Small intestine (tissue), 7 donors: ENCODE results near the gene SELENOF. TPM values are rescaled to one million over a fixed set of nuclear protein-coding genes. Genes with fewer than 3 reads are reported as not detected.

ENCODE experiments used
- DNase-seq, 2 donors: peaks; one replicate each; pipeline versions ENCODE4 v3.0.0 to v3.0.0-alpha.2; 2013
- FAIRE-seq: peaks from 2 replicates; lab custom pipeline; 2012; peaks lifted over from hg19 to GRCh38; lab: Jason Lieb, UNC
- H3K27ac ChIP-seq, 3 donors: one replicate each; pipeline ENCODE4 v1.5.1; 2013; ENCODE audit warnings: low read length in 2 of 3, mild to moderate bottlenecking in 2 of 3, control low read depth in 1 of 3, inconsistent platforms in 1 of 3, low read depth in 1 of 3, moderate library complexity in 1 of 3
- H3K27me3 ChIP-seq, 3 donors: one replicate each; pipeline ENCODE4 v1.6.1; 2013; ENCODE audit warnings: low read length in 3 of 3, inconsistent platforms in 1 of 3; ENCODE audit not compliant: control insufficient read depth in 3 of 3, insufficient read depth in 3 of 3
- H3K36me3 ChIP-seq, 3 donors: one replicate each; pipeline ENCODE4 v1.6.1; 2013; ENCODE audit warnings: low read length in 3 of 3, inconsistent platforms in 1 of 3, low read depth in 1 of 3, mild to moderate bottlenecking in 1 of 3, moderate library complexity in 1 of 3; ENCODE audit not compliant: control insufficient read depth in 3 of 3, insufficient read depth in 2 of 3
- H3K4me1 ChIP-seq, 3 donors: one replicate each; pipeline ENCODE4 v1.6.1; 2013; ENCODE audit warnings: low read length in 2 of 3, inconsistent platforms in 1 of 3, low read depth in 1 of 3, mild to moderate bottlenecking in 1 of 3, moderate library complexity in 1 of 3; ENCODE audit not compliant: control insufficient read depth in 3 of 3, insufficient read depth in 2 of 3
- H3K4me3 ChIP-seq, 3 donors: one replicate each; pipeline ENCODE4 v1.5.1; 2013; ENCODE audit warnings: low read length in 3 of 3, control low read depth in 1 of 3, inconsistent platforms in 1 of 3, low read depth in 1 of 3, mild to moderate bottlenecking in 1 of 3, moderate library complexity in 1 of 3
- H3K9me3 ChIP-seq, 2 donors: one replicate each; pipeline ENCODE4 v1.6.1; 2013; ENCODE audit warnings: low read depth in 1 of 2, low read length in 1 of 2; ENCODE audit not compliant: control insufficient read depth in 2 of 2, insufficient read depth in 1 of 2
- WGBS, 3 donors: extraction: QIAGEN DNeasy Blood & Tissue Kit; methylation state at CpG; one replicate each; pipeline ENCODE4 v1.1.7; 2013; 5-methylcytosine and 5-hydroxymethylcytosine counted together
- polyA plus RNA-seq, 4 donors: library from polyadenylated mRNA; stranded (reverse) in 3 of 4; unstranded in 1 of 4; fragments of 200-250 nt in 3 of 4; fragments of 120-200 nt in 1 of 4; gene quantifications; one replicate each; pipeline versions ENCODE4 v1.2.1 to v1.2.3, GENCODE V29; 2013
- donor health status: healthy with polysubstance abuse.
- donor health status: control.
- donor health status: control.
- donor health status: Bipolar disorder and iron deficiency.
- donor health status: healthy.

Gene SELENOF
- polyA plus RNA-seq, 4 donors = 65.4 to 228 (median 120) TPM

- peak; percentile 66 to 69 for DNase-seq
- Histone ChIP-seq H3K4me1 (peaks cover 0 to 10% (median 1%) of the 10 kb centered on the region in 3 donors), H3K4me3 (peak overlapping the region in 1 of 3 donors; percentile 21), H3K27me3 (no peaks in the 10 kb centered on the region), H3K27ac (peak overlapping the region in 2 of 3 donors; percentile 45 to 60), H3K9me3 (no peaks in the 10 kb centered on the region), H3K36me3 (no peaks in the 10 kb centered on the region)
- WGBS, 3 donors = 30 to 61% (median 53%) methylated on average over 7 of the region's 7 CpGs
- no peak for FAIRE-seq
Observed at GRCh38 chr1:86933562-86934377, 19.8 kb upstream of the SELENOF start.

- H3K36me3 ChIP-seq = no peaks in the 10 kb centered on the region
- no peaks in the 10 kb centered on the region for H3K27me3 ChIP-seq
- WGBS, 3 donors = 92 to 99% (median 94%) methylated on average over 3 of the region's 3 CpGs
- FAIRE-seq (no peak), DNase-seq (no peak)
- H3K9me3 ChIP-seq = no peaks in the 10 kb centered on the region
- H3K4me3 ChIP-seq = no peak overlapping the region
- peak overlapping the region in 1 of 3 donors; percentile 60 for H3K27ac ChIP-seq
- H3K4me1 ChIP-seq = peaks cover 0 to 12% (median 1%) of the 10 kb centered on the region in 3 donors
Observed at GRCh38 chr1:86933051-86933450, 19.1 kb upstream of the SELENOF start.

- Histone ChIP-seq H3K27me3 (no peaks in the 10 kb centered on the region), H3K4me1 (peaks cover 3 to 25% (median 7%) of the 10 kb centered on the region in 3 donors), H3K27ac (peak overlapping the region in 1 of 3 donors; percentile 4), H3K4me3 (no peak overlapping the region), H3K36me3 (peaks cover 0 to 6% (median 0%) of the 10 kb centered on the region in 3 donors), H3K9me3 (peaks cover 0 to 20% of the 10 kb centered on the region in 2 donors)
- no peak for FAIRE-seq
- 15 to 58% (median 18%) methylated on average over 1 of the region's 1 CpG for WGBS, 3 donors
- DNase-seq = peak; percentile 21 to 54
Observed at GRCh38 chr1:86928819-86929218, 14.9 kb upstream of the SELENOF start.

GRCh38 chr1:86926883-86927282 lies 13.0 kb upstream of the SELENOF start:
- no peak for FAIRE-seq
- DNase-seq = peak; percentile 11 to 27
- peaks cover 0 to 29% of the 10 kb centered on the region in 2 donors for H3K9me3 ChIP-seq
- H3K4me1 ChIP-seq = peaks cover 3 to 18% (median 7%) of the 10 kb centered on the region in 3 donors
- 98 to 100% (median 100%) methylated on average over 1 of the region's 1 CpG for WGBS, 3 donors
- H3K27me3 ChIP-seq = no peaks in the 10 kb centered on the region
- peak overlapping the region in 1 of 3 donors; percentile 36 for H3K27ac ChIP-seq
- H3K36me3 ChIP-seq = peaks cover 0 to 6% (median 0%) of the 10 kb centered on the region in 3 donors
- no peak overlapping the region for H3K4me3 ChIP-seq

GRCh38 chr1:86925742-86926141 lies 11.8 kb upstream of the SELENOF start:
- Histone ChIP-seq H3K9me3 (peaks cover 0 to 33% of the 10 kb centered on the region in 2 donors), H3K4me1 (peaks cover 3 to 18% (median 7%) of the 10 kb centered on the region in 3 donors), H3K27ac (peak overlapping the region in 1 of 3 donors; percentile 36), H3K36me3 (peaks cover 0 to 6% (median 0%) of the 10 kb centered on the region in 3 donors), H3K27me3 (no peaks in the 10 kb centered on the region), H3K4me3 (no peak overlapping the region)
- WGBS, 3 donors = 97 to 100% (median 98%) methylated on average over 1 of the region's 1 CpG
- FAIRE-seq (no peak), DNase-seq (no peak)

- peaks cover 0 to 6% (median 0%) of the 10 kb centered on the region in 3 donors for H3K36me3 ChIP-seq
- H3K27ac ChIP-seq = no peak overlapping the region
- H3K4me1 ChIP-seq = peaks cover 3 to 18% (median 7%) of the 10 kb centered on the region in 3 donors
- H3K9me3 ChIP-seq = peaks cover 0 to 33% of the 10 kb centered on the region in 2 donors
- FAIRE-seq = no peak
- no peaks in the 10 kb centered on the region for H3K27me3 ChIP-seq
- WGBS, 3 donors = 97 to 98% (median 97%) methylated on average over 8 of the region's 8 CpGs
- no peak overlapping the region for H3K4me3 ChIP-seq
- DNase-seq = no peak
Observed at GRCh38 chr1:86924324-86924960, 10.5 kb upstream of the SELENOF start.

GRCh38 chr1:86922445-86922844 lies 8.5 kb upstream of the SELENOF start:
- Histone ChIP-seq H3K27me3 (no peaks in the 10 kb centered on the region), H3K4me3 (no peak overlapping the region), H3K4me1 (peaks cover 3 to 15% (median 7%) of the 10 kb centered on the region in 3 donors), H3K9me3 (peaks cover 0 to 33% of the 10 kb centered on the region in 2 donors), H3K36me3 (peaks cover 0 to 6% (median 0%) of the 10 kb centered on the region in 3 donors), H3K27ac (no peak overlapping the region)
- DNase-seq (no peak), FAIRE-seq (no peak)
- 98 to 100% (median 100%) methylated on average over 1 of the region's 1 CpG for WGBS, 3 donors

- no peak for FAIRE-seq
- Histone ChIP-seq H3K4me1 (peaks cover 0 to 5% (median 4%) of the 10 kb centered on the region in 3 donors), H3K4me3 (no peak overlapping the region), H3K27ac (no peak overlapping the region), H3K9me3 (peaks cover 0 to 3% of the 10 kb centered on the region in 2 donors), H3K36me3 (no peaks in the 10 kb centered on the region), H3K27me3 (no peaks in the 10 kb centered on the region)
- DNase-seq = no peak
- 91 to 98% (median 97%) methylated on average over 1 of the region's 1 CpG for WGBS, 3 donors
Observed at GRCh38 chr1:86916752-86917151, 2.8 kb upstream of the SELENOF start.
